RWPE2 (cell line): ENCODE measurements around the gene BICRAL.

ENCODE experiments used
- ATAC-seq: fragments of 200-7000 bp; cut with Tn5 transposase; 3 replicates; pipeline ENCODE4 v1.9.1; 2021; ENCODE audit warnings: low read depth
- DNase-seq: peaks from one replicate; pipeline ENCODE4 v3.0.0-alpha.2; 2020; ENCODE audit warnings: low spot score
- H3K27ac ChIP-seq: fragments of 450-650 bp; 2 replicates; pipeline ENCODE4 v1.5.1; 2017; ENCODE audit warnings: mild to moderate bottlenecking; ENCODE audit not compliant: poor library complexity, severe bottlenecking
- H3K27me3 ChIP-seq: fragments of 250-450 bp; sonication (Bioruptor Pico); 2 replicates; pipeline ENCODE4 v1.5.1; 2021; ENCODE audit warnings: mild to moderate bottlenecking, moderate library complexity; ENCODE audit not compliant: insufficient read depth, poor library complexity, severe bottlenecking
- H3K36me3 ChIP-seq: fragments of 250-450 bp; sonication (Bioruptor Pico); 2 replicates; pipeline ENCODE4 v1.5.1; 2020; ENCODE audit warnings: low read depth, mild to moderate bottlenecking, moderate library complexity
- H3K4me1 ChIP-seq: fragments of 250-450 bp; sonication (Bioruptor Pico); 2 replicates; pipeline ENCODE4 v1.5.1; 2021; ENCODE audit warnings: mild to moderate bottlenecking, moderate library complexity; ENCODE audit not compliant: insufficient read depth, poor library complexity, severe bottlenecking
- H3K4me3 ChIP-seq: fragments of 250-450 bp; sonication (Bioruptor Pico); 2 replicates; pipeline ENCODE4 v1.5.1; 2021; ENCODE audit warnings: mild to moderate bottlenecking, moderate library complexity; ENCODE audit not compliant: severe bottlenecking
- H3K9me3 ChIP-seq: fragments of 250-450 bp; sonication (Bioruptor Pico); 2 replicates; pipeline ENCODE4 v1.5.1; 2021; ENCODE audit warnings: mild to moderate bottlenecking, moderate library complexity; ENCODE audit not compliant: severe bottlenecking
- TF ChIP-seq, protein P1 (sequence below): fragments of 450-650 bp; IDR thresholded peaks from one replicate; pipeline ENCODE4 v1.5.1; 2017; ENCODE audit warnings: mild to moderate bottlenecking, moderate library complexity; ENCODE audit not compliant: poor library complexity, severe bottlenecking

The BICRAL gene

GRCh38 chr6:42756722-42757121, 25.1 kb upstream of the BICRAL start:
- H3K9me3 ChIP-seq, result no peaks in the 10 kb centered on the region
- TF ChIP-seq, protein P1, sequence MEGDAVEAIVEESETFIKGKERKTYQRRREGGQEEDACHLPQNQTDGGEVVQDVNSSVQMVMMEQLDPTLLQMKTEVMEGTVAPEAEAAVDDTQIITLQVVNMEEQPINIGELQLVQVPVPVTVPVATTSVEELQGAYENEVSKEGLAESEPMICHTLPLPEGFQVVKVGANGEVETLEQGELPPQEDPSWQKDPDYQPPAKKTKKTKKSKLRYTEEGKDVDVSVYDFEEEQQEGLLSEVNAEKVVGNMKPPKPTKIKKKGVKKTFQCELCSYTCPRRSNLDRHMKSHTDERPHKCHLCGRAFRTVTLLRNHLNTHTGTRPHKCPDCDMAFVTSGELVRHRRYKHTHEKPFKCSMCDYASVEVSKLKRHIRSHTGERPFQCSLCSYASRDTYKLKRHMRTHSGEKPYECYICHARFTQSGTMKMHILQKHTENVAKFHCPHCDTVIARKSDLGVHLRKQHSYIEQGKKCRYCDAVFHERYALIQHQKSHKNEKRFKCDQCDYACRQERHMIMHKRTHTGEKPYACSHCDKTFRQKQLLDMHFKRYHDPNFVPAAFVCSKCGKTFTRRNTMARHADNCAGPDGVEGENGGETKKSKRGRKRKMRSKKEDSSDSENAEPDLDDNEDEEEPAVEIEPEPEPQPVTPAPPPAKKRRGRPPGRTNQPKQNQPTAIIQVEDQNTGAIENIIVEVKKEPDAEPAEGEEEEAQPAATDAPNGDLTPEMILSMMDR, result no peak
- H3K27me3 ChIP-seq, result no peaks in the 10 kb centered on the region
- H3K36me3 ChIP-seq, result no peaks in the 10 kb centered on the region
- no peak overlapping the region for H3K4me3 ChIP-seq
- ATAC-seq (no peak), DNase-seq (no peak)
- no peaks in the 10 kb centered on the region for H3K4me1 ChIP-seq
- H3K27ac ChIP-seq, result no peak overlapping the region

- DNase-seq (no peak), ATAC-seq (no peak)
- H3K9me3 ChIP-seq, result no peaks in the 10 kb centered on the region
- no peak overlapping the region for H3K4me3 ChIP-seq
- no peaks in the 10 kb centered on the region for H3K27me3 ChIP-seq
- H3K27ac ChIP-seq, result no peak overlapping the region
- no peaks in the 10 kb centered on the region for H3K36me3 ChIP-seq
- TF ChIP-seq, protein P1, result no peak
- H3K4me1 ChIP-seq, result no peaks in the 10 kb centered on the region
These were observed 23.0 kb upstream of the BICRAL start for GRCh38 chr6:42758756-42759430.

- Histone ChIP-seq H3K9me3 (no peaks in the 10 kb centered on the region), H3K4me1 (peaks cover 11% of the 10 kb centered on the region)
- no peak for ATAC-seq
These were observed 20.4 kb upstream of the BICRAL start for GRCh38 chr6:42761287-42762067.

DNA sequence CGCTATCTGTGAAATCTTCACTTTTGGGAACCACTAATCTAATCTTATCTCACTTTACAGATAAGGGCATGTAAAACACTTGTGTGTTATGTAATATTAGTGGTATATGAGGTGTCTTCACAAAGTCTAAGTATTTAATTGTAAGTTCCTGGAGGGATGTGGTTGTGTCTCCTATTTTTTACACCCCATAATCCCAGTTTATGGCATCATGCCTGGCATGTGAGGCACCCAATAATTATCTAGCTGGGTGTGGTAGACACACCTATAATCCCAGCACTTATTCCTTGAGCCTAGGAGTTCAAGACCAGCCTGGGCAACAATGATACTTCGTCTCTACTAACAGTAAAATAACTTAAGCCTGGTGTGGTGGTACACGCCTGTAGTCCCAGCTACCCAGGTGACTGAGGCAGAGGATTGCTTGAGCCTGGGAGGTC, 19.4 kb upstream of the BICRAL start:
- H3K27ac ChIP-seq, result no peak overlapping the region
- no peaks in the 10 kb centered on the region for H3K36me3 ChIP-seq
- ATAC-seq (no peak), DNase-seq (no peak)
- H3K27me3 ChIP-seq, result no peaks in the 10 kb centered on the region
- H3K9me3 ChIP-seq, result no peaks in the 10 kb centered on the region
- TF ChIP-seq, protein P1, result no peak
- no peak overlapping the region for H3K4me3 ChIP-seq
- peaks cover 13% of the 10 kb centered on the region for H3K4me1 ChIP-seq

More at GRCh38 chr6:42761287-42762067, 20.4 kb upstream of the BICRAL start:
- no peak for DNase-seq
- Histone ChIP-seq H3K36me3 (no peaks in the 10 kb centered on the region), H3K27me3 (no peaks in the 10 kb centered on the region), H3K27ac (no peak overlapping the region), H3K4me3 (no peak overlapping the region)
- TF ChIP-seq, protein P1, result no peak
